Tibial artery (tissue), 4 donors: ENCODE data around the gene FGF8.

ENCODE experiments used
- DNase-seq, 2 donors: peaks; one replicate each; pipeline ENCODE4 v3.0.0-alpha.2; 2019
- H3K27ac ChIP-seq, 2 donors: fragments of 200-600 bp; sonication (generic) in 1 of 2; 1 replicate in 1 of 2; 2 replicates in 1 of 2; pipeline ENCODE4 v1.5.1; 2018 to 2019; ENCODE audit warnings: mild to moderate bottlenecking in 1 of 2
- H3K27me3 ChIP-seq, 2 donors: fragments of 200-600 bp; sonication (generic) in 1 of 2; one replicate each; pipeline versions ENCODE4 v1.5.1 to v1.6.0; 2016 to 2019
- H3K36me3 ChIP-seq, 3 donors: fragments of 200-600 bp; sonication (generic) in 2 of 3; one replicate each; pipeline ENCODE4 v1.5.1; 2016 to 2019; ENCODE audit warnings: mild to moderate bottlenecking in 2 of 3
- H3K4me1 ChIP-seq, 4 donors: fragments of 200-600 bp; sonication (generic) in 2 of 4; 1 replicate in 3 of 4; 2 replicates in 1 of 4; pipeline ENCODE4 v1.5.1; 2016 to 2019
- H3K4me3 ChIP-seq, 2 donors: fragments of 200-600 bp; sonication (generic) in 1 of 2; 1 replicate in 1 of 2; 2 replicates in 1 of 2; pipeline ENCODE4 v1.5.1; 2018 to 2019; ENCODE audit warnings: mild to moderate bottlenecking in 2 of 2
- H3K9me3 ChIP-seq, 3 donors: fragments of 200-600 bp; sonication (generic) in 1 of 3; one replicate each; pipeline ENCODE4 v1.5.1; 2016 to 2019
- intact Hi-C: fragments of 100-400 bp; cut with DNase I; formaldehyde crosslinking; loops from one replicate; pipeline ENCODE4 v1.15.0; 2023; ENCODE audit warnings: low total_unique reads
- TF ChIP-seq, protein P1 (sequence below), 2 experiments: fragments of 200-600 bp in 1 of 2; fragments of 450-650 bp in 1 of 2; IDR thresholded peaks; one replicate each; pipeline ENCODE4 v1.5.1; 2017 to 2019; ENCODE audit warnings: antibody characterized with exemption in 2 of 2, mild to moderate bottlenecking in 1 of 2, moderate library complexity in 1 of 2

Gene FGF8

DNA sequence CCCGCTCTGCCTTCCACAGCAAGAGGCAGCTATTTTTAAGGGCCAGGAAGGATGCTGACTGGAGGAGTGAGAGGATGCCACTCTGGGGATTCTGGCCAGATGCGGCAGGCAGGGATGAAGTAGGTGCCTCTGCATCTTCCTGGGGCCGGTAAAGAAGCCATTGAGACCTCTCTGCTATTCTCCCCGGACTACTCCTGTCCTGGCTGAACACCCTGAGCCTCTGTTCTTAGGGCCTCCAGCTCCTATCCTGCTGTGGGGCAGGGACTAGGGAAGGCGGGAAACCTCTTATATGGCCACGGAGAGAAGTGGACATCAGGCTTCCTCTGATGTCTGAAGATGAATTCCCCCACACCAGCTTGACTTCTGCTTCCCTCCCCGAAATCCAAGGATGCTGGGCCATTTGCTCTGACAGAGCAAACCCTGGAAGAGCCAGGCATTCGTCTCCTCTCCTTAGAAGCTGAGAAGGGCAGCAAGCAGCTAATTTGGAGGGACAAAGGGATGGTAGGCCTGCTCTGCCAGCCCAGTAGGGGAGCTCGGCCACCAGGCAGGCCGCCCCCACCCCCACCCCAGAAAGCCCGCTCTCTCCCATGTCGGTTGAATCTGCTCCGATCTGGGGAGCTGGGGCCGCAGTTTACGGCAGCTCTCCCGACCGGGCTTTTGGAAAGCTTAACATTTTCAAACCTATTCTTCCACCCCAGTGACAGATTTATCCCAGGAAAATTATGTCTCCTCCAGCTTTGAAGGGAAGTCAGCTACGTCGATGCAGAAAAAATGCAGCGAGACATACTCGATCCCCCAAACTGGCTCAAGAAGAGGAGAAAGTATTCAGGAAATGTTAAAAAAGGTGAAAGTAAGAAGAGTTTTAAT is 2.8 kb downstream of the FGF8 start:
- Histone ChIP-seq H3K27me3 (peaks cover 0 to 93% of the 10 kb centered on the region in 2 donors), H3K4me3 (no peak overlapping the region), H3K36me3 (no peaks in the 10 kb centered on the region), H3K27ac (no peak overlapping the region), H3K9me3 (no peaks in the 10 kb centered on the region), H3K4me1 (peaks cover 0 to 29% (median 23%) of the 10 kb centered on the region in 4 donors)
- TF ChIP-seq, protein P1, sequence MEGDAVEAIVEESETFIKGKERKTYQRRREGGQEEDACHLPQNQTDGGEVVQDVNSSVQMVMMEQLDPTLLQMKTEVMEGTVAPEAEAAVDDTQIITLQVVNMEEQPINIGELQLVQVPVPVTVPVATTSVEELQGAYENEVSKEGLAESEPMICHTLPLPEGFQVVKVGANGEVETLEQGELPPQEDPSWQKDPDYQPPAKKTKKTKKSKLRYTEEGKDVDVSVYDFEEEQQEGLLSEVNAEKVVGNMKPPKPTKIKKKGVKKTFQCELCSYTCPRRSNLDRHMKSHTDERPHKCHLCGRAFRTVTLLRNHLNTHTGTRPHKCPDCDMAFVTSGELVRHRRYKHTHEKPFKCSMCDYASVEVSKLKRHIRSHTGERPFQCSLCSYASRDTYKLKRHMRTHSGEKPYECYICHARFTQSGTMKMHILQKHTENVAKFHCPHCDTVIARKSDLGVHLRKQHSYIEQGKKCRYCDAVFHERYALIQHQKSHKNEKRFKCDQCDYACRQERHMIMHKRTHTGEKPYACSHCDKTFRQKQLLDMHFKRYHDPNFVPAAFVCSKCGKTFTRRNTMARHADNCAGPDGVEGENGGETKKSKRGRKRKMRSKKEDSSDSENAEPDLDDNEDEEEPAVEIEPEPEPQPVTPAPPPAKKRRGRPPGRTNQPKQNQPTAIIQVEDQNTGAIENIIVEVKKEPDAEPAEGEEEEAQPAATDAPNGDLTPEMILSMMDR (IDR thresholded peaks at IDR 0.05) = no peak
- DNase-seq = no peak
- intact Hi-C loops = loop anchor here (10.0 kb wide), 1 partner anchor 188 kb away; the partner anchor contains the start of genes DPCD and POLL

GRCh38 chr10:101772017-101772894 is 3.7 kb downstream of the FGF8 start:
- TF ChIP-seq, protein P1 (IDR thresholded peaks at IDR 0.05) = no peak
- Histone ChIP-seq H3K4me1 (peaks cover 0 to 29% (median 23%) of the 10 kb centered on the region in 4 donors), H3K27me3 (peaks cover 0 to 85% of the 10 kb centered on the region in 2 donors), H3K4me3 (no peak overlapping the region), H3K36me3 (no peaks in the 10 kb centered on the region), H3K27ac (no peak overlapping the region), H3K9me3 (no peaks in the 10 kb centered on the region)
- DNase-seq = no peak
- intact Hi-C loops = loop anchor here (10.0 kb wide), 1 partner anchor 187 kb away; the partner anchor contains the start of genes DPCD and POLL

DNA sequence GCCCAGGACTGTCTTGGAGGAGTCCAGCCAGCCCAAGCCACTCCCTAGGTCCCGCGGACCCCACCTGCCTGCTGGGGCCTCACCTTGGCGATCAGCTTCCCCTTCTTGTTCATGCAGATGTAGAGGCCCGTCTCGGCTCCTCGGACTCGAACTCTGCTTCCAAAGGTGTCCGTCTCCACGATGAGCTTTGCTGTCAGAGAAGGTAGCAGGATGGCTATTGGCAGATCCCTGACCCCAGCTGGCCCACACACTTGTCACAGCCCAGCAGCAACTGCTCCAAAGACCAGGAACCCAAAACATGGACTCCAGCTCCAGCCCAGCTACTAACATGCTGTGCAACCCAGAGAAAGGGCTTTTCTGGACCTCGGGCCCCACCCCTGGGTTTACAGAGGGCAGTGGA is 4.5 kb downstream of the FGF8 start:
- intact Hi-C loops = loop anchor here (10.0 kb wide), 1 partner anchor 187 kb away; the partner anchor contains the start of genes DPCD and POLL
- no peak for DNase-seq
- TF ChIP-seq, protein P1 (IDR thresholded peaks at IDR 0.05) = no peak

DNA sequence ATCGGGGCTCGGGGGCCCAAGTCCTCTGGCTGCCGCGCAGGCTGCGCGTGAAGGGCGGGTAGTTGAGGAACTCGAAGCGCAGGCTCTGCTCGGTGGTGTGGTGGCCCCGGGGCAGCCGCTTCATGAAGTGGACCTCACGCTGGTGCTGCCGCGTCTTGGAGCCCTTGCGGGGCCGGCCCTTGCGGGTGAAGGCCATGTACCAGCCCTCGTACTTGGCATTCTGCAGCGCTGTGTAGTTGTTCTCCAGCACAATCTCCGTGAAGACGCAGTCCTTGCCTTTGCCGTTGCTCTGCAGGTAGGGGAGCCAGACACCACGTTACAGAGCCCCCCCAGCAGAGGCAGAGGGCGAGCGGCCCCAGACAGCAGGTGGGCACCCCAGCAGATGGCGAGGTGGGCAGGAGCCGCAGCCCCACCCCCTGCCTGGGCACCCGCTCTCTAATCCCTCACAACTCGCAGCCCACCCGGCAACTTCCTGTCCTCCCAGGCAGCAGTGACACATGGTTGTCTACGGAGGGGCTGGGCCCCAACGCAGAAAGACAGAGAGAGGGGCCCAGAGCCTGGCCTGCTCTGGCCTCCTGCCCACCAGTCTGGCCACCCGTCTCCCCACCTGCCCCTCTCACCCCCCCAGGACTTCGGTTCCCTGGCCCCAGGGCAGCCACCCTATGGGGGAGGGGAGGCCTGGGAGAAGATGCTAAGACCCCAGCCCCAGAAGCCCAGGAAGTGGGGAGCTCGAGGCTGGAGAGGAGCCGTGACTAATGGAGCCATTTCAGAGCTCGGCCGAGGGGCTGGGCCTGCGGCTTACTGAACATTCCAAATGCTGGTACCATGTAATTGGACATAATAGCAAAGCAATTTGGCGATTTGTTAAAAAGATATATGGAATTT is 5.3 kb downstream of the FGF8 start:
- H3K27me3 ChIP-seq = peaks cover 0 to 73% of the 10 kb centered on the region in 2 donors
- no peak overlapping the region for H3K4me3 ChIP-seq
- H3K36me3 ChIP-seq = no peaks in the 10 kb centered on the region
- intact Hi-C loops = loop anchor here (10.0 kb wide), 1 partner anchor 186 kb away; the partner anchor contains the start of genes DPCD and POLL
- peaks cover 0 to 19% (median 15%) of the 10 kb centered on the region in 4 donors for H3K4me1 ChIP-seq
- no peaks in the 10 kb centered on the region for H3K9me3 ChIP-seq
- H3K27ac ChIP-seq = no peak overlapping the region
- DNase-seq = no peak
- TF ChIP-seq, protein P1 (IDR thresholded peaks at IDR 0.05) = no peak

More for the DNA sequence above, 4.5 kb downstream of the FGF8 start:
- no peak overlapping the region for H3K4me3 ChIP-seq
- no peaks in the 10 kb centered on the region for H3K36me3 ChIP-seq
- H3K9me3 ChIP-seq = no peaks in the 10 kb centered on the region
- H3K27ac ChIP-seq = no peak overlapping the region
- H3K4me1 ChIP-seq = peaks cover 0 to 27% (median 21%) of the 10 kb centered on the region in 4 donors
- H3K27me3 ChIP-seq = peaks cover 0 to 77% of the 10 kb centered on the region in 2 donors
